NCI-H510A (cell line): ENCODE measurements around the gene LDHD.

Source experiments
- DNase-seq: peaks from one replicate; lab custom pipeline; 2025; lab: John Stamatoyannopoulos, UW

LDHD gene

DNA sequence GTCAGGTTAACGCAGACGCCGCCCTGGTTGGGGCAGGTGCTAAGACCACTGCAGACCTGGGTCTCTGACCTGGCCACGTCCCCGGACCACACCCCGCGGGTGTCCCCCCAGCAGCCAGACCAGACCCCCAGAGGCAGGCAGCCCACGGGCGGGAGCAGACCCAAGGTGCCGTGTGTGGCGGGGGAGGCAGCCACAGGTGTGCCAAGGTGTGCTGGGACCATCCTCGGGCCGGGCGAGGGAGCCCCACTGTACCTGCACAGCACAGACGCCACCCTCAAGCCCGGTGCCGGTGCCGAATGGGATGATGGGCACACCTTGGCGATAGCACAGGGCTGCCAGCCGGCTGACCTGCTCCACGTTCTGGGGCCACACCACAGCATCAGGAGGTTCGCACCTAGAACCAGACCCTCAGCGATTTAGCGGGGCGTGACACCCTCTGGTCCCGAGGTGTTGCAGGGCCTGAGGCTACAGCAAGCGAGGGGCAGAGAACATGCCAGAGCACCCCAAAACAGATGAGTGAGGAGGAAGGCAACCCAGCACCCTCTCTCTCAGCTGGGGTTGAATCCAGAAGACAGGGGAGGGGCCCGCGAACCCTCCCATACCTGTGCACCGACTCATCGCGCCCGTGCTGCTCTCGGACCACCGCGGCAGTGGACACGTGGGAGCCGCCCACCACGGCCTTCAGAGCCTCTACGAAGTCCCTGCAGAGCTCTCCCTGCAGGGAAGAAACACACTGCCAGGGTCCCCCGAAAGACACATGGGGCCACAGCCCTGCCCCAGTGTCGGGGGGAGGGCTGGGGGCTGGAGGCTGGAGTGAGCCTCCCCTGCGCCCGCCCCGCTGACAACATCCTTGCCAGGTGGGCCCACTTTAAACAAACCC lies 1.4 kb downstream of the LDHD start:
- no peak for DNase-seq

DNA sequence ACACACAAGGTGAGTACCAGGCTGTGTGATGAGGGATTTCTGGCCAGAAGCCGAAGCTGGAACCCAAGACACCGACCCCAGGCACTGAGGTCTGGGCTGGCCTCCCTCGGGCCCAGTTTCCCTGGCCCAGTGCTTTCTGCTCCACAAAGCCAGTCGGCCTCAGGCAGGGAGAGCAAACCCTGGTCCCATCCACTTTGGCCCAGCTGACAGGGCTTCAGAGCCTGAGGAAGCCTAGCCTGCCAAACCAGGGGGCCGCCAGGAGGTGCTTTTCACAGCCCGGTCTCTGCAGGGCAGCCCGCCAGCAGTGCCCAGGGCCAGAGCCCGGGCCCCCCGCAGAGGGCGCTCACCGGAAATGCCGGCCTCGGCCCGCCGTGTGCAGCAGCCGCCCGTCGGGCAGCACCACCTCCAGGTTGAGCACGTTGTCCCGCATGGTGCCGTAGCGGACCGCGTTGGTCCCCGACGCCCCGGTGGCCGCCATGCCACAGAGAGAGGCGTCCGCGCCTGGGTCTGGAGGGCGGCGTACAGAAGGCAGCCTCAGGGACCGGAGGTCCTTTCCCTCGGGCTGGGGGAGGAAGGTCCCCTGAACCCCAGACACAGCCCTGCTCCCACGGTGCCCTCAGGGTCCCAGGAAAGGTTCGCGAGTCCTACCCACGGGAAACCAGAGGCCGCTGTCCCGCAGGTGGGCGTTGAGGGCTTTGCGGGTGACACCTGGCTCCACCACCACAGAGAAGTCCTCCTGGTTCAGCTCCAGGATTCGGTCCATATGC lies 2.2 kb downstream of the LDHD start:
- DNase-seq, result no peak

DNA sequence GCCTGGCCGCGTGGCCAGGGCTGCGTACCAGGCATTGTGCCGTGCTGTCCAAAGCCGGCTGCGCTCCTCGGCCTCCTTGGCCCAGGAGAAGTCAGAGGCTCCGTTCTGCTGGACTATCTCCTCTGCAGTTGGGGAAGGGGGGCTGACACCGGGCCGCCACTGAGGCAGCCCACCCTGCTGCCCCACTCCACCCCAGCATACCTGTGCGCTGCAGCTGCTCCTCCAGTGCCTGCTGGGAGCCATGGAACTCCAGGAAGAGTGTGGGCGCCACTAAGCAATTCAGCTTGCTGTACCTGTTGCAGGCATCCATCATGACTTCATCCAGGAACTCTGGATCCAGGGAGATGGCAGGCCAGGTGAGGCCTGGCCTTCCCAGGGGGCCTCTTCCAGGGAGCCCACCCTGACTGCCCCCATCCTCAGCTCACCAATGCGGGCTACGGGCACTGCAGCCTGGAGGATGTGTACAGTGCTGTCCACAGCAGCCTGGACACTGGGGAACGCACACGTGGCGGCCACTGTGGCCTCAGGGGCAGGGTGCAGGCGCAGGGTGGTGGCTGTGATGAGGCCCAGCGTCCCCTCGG lies 2.9 kb downstream of the LDHD start:
- DNase-seq, result no peak

DNA sequence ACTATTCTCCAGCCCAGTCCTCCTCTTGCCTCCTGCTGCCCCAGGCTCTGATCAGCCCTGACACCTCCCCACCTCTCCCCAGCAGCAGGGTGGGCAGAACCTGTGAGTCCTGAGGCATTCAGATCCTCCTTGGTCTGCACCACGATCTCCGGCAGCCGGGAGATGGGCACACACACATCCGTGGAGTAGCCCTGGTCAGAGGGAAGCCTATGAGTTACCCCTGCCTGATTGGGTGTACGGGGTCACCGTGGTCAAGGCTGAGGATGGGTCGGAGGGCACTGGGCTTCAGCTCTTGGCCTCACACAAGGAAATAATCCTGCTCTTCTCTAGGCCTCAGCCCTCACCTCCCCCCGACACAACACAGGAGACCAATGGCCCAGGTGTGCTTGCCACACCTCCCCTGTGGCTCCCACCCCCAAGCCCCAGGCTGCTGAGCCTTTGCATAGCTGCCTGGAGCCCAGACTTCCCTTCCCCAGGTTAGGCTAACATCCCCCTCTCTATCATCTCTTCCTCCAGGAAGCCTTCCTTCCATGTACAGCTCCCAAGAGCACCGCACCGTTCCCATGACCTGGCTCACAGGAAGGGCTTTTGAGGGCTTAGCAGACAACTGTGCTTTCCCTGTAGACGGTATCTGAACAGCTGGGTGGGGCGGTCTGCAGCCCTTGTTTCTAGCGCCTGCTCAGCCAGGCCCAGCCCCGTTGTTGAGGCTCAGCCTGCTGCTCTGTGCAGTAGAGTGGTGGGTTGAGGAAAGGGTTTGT lies 3.7 kb downstream of the LDHD start:
- DNase-seq, result no peak

DNA sequence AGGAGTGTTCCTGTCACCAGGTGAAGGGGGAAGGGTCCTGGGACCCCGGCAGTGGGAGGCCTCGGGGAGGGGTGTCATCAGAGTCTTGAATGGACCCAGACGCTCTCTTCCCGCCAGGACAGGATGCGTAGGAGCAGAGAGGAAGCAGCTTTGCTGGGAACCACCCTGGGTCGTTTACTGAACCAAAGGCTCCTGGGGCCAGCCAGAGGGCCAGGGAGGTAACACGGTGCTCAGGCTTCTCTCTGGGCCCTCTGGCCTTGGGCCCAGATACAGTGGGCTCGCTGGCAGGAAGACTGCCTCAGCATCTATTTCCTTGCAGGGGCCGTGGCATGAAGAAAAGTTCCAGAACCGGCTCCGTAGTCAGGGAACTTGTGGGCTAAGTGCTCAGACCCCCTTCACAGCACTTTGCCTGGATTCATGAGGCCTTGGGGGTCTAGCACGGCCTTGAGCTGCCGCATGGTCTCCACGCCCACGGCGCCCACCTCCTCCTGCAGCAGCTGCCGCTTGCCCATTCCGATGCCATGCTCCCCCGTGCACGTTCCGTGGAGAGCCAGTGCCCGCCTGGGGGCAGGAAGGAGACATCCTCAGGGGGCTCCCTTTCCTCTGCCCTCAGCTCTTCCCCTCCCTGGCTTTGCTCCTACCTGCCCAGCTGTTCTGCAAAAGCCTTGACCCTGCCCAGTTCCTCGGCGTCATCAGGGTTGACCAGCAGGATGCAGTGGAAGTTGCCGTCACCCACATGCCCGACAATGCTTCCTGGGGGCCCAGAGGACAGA lies 4.4 kb downstream of the LDHD start:
- no peak for DNase-seq

DNA sequence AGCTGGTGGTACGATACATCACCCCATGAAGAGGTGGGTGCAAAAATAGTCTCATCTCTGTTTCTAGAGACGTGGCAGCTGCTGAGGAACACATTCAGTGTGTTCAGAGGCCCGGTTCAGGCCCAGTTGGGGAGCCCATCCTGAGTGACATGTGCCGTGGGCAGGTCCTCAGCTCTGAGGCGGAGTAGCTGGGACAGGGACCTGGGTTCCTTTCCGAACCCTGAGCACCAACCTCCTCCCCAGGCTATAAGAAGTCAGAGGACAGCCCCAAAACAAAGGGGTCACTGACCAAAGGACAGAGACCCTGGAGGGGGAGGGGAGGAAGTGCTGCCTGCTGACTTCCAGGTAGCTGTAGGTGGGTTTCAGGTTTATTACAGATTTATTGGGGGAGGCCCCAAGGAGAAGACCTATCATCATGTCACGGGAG lies 5.1 kb downstream of the LDHD start:
- no peak for DNase-seq

DNA sequence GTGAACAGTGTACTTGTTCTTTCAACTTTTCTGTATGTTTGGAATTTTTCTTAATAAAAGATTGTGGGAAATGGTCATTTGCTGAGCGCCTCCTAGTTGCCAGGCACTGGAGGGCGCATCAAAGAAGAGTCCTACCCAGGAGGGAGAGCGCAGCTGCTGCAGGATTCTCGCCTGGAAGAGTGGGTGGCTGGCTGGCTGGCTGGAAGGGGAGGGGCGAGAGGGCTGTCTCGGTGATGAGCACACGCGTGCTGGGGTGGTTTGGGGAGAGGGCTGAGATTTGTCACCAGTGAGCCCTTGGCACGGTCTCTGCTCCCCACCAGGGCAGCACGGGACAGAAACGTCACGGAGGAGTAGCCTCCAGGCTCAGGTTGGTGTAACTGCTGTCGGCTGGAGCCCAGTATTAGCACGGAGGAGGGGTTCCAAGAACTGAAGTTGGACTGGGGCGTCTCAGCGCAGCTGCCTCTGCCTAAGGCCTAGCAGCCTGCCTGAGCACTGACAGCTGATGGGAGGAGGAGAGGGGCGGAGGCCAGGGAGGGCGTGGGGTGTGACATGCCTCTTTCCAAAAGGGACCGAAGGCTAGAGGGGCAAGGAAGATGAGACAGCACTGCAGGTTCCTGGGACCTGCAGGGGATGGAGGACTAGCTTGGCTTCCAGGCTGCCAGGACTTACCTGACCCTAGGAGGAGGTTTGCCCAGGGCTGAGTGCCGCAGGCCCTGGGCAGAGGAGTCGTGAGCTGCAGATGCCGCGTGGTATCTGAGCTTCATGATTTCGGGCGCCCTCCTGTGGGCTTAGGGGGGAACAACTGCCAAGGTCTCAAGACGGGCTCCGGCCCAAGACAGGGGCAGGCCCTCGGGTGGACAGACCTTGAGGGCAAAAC lies 5.7 kb downstream of the LDHD start:
- peak; percentile 62 for DNase-seq

DNA sequence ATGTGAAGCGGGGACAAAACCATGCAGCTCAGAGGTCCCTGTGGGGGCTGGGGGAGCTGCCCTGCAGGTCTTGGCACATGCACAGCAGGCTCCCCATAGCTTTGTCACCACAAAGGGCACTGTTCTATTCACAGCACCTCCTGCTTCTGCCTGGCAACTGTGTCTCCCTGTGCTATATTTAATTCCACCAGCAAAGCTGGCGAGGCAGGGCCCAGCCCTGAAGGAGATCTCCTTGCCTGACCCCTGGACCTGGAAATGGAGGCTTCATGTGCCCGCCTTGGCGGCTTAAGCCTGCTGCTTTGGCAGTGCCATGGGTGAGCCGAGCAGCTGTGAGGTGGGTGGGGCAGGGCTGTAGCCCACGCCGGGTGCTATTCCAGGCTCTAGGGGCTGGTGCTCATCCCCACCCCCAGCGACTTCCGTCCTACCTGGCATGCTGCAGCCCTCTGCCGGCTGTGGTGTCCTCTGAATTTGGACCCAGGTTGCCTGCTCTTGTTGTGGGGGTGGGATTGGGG lies 6.8 kb downstream of the LDHD start:
- peak; percentile 32 for DNase-seq

DNA sequence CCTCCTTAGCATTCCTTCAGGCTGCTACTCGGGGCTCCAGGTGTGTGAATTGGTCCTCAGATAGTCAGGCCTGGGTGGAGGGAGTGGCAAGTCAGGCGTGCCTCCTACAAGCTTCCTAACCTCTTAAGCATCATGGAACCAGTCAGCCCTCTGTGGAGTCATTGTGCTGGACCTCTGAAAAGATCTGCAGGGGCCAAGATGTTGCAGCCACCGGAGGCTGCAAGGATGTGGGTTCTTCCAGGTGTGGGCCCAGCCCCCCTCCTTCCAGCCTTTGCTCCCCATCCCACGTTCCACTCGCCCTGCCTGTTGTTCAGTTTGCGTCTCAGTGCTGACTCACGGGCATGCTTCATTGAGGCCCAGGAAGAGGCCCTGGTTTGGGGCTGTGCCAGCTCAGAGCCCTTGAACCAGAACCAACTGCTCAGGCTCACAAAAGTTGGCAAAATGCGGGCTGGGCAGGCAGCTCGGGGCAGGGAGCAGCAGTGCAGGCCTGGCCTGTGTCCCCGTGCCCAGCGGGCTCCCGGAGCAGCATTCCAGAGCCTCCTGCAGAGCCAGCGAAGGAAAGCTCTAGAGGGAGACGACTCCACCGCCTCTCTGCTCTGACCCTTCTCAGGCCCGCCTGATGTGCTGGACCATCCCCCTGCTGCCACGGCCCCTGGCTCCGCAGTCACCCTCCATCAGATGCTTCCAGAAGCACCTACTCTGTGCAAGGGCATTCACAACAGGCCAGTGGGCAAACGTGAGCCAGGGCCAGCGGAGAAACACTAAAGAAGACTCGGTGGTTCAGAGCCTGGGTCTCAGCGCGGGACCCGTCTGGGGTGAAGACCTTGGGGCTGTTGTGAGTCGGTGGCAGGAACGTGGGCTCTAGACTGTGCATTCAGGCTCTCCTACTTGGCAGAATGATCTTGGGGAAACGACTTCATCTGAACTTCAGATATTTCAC lies 7.5 kb downstream of the LDHD start:
- peak; percentile 51 for DNase-seq

DNA sequence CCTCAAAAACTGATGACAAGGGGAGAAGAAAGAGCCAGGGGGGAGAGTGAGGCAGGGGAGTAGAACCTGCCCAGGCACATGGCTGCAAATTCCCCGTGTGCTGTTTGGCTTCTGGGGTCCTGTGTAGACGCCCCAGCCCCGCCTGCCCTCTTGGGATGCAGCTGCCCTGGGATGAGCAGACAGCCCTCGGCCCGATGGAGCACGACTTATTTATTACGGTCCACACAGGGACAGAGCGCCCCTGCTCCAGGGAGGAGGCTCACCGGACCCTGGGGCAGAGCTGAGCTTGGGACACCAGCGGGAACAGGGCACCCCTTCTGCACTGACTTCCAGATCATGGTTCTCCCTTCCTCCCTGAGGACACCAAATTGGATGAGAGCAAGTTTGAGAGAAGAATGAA lies 9.1 kb downstream of the LDHD start:
- no peak for DNase-seq

DNA sequence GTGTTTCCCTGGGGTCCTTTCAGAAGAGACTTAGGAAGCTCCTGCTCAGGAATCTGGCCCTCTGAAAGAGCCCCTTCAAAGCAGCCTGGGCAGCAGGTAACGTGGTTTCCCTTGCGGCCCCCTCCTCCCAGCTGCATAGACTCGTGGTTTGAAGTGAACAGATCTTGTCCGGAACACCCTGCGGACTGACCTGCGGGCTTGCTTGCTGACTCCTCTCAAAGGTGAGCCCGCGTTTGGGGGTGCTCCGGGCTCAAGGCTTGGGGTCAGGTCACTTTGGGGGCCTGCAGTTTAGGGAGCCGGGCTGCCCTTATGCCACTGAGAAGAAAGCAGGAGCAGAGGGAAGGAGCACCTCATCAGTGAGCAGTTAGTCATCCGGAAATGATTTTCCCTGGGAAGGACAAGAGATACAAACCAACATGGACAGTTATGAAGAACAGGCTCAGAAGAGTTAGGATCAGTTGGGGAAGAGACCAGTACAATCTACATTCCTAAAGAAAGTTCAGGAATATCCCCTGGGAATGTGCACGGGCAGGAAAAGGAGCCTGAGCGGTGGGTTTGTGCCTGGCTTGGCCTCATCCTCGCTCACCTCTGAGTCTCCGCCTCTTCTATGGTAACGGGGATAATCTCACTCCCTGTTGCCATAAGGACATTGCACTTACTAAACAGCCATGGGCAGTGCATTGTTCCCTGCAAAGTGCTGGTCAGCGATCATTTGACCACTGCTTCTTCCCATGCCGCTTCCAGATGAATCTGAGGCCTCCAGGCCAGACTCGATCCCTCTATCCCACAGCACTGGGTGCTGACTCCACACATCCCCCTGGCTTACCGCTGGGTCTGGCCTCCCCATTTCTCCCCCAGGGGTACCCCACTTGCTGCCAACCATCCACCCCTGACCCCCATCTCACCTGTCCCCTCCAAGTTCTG lies 10.0 kb downstream of the LDHD start:
- DNase-seq, result no peak

DNA sequence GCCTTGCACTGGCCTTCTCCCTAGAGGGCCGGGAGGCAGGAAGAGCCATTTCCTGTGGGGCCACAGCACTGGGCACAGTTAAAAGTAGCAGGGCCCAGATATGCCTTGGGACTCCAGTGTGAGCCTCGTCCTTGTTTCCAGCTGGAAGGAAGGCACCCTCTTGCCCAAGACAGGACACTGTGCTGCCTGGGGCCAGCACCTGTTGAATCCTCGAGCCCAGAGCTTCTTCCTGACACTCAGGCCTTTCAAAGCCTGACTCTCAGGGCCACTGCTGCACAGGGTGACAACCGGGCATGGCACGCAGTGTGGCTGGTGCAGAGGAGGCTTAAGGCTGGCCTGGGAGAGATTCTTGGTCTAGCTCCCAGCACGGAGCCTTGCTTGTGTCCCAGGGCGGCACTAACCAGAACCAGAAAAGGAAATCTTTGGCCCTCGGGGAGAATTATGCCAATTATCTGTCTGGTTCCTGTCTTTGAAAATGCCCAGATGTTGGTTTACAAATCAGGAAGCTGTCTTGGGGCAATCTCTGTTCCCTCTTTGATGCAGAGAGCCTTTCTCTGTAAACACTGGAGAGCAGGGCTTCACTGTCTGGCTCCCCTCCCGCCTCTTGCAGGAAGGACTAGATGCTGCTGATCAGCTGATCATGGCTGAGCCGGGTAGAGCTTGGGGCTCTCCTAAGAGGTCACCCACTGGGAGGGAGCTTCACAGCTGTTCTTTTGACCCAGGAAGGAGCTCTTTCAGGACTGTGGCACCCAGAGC lies 11.1 kb downstream of the LDHD start:
- DNase-seq, result no peak

DNA sequence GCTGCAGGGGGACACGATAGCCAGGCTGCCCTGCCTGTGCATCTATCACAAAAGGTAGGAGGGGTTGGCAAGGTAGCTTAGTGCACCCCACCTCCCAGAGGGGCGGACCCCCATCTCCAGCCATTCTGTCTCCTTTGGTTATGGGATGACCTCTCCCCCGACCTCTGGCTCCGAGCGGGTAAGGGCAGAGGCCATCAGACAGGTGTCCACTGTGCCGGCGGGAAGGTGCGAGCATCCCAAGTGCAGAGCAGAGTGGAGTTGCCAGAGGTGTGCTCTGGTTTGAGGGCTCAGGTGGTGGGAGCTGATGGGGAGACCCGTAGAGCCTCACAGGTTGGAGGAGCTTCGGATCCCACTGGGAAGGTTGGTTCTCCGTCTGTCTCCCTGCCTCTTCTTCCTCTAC lies 11.7 kb downstream of the LDHD start:
- no peak for DNase-seq

DNA sequence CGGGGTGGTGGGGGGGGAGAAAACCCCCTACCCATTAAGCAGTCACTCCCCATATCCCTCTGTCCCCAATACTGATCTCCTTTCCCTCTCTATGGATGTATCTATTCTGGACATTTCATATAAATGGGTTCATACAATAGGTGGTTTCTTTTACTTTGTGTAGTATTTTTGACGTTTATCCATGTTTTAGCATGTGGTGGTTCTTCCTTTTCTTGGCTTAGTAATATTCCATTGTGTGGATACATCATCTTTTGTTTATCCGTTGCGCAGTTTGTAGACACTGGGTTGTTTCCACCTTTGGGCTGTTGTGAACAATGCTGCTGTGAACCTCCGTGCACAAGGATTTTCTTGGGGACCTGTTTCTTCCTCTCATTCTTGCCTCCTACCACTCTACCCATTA lies 12.6 kb downstream of the LDHD start:
- no peak for DNase-seq

DNA sequence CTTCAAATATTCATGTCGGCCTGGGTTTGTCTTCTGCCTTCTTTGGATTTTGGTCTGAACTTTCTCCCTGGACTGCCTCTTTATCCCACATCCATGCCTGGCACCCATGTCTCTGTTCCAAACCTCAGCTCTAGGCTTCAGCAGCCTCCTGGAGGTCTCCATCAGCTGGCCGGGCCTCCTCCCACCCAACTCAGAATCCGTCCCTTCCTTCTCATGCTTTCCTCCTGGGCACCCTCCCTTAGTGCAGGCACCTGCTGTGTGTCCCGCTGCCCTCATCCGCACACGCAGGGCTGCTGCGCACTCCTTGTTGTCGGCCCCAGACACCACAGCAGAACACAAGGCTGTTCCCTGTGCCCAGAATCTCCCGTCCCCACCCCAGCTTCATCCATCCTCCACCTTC lies 14.0 kb downstream of the LDHD start:
- no peak for DNase-seq

DNA sequence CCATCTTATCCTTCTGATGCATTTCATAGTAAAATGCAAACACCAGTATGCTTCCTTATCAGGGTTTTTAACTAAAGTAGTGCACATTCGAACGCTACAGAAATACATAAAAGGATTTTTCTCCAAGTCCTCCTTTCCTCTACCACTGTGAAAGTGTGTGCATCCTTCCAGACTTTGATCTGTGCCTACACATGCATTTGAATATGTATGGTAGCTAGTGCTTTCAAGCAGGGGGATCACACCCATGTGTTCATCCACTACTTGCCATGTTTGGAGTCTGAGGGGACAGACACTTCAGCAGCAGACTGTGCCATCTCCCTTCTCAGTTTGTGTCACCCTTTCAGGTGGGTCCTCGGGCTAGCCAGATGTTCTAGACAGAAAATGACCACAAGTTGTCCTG lies 14.9 kb downstream of the LDHD start:
- no peak for DNase-seq

DNA sequence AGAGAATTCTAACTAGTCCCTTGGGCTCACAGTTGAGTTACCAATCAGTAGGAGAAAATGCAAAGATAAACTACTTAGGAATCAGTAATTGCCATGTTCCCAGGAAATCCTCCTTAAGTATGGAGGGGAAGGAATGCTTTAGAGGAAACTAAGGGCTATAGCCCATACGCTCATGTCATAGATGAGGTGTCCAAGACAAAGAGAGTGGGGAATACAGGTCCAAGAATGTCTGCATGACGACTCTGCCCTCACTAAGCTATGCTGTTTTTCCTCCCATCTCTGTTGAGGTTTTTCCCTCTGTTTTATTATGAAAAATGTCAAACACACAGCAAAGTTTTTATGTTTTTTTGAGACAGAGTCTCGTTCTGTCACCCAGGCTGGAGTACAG lies 16.0 kb downstream of the LDHD start:
- no peak for DNase-seq
